ENCODE measurements around the gene RGS3.

RGS3 gene

GRCh38 chr9:113471143-113471542 is 7.6 kb downstream of the RGS3 start:
- Histone ChIP-seq H3K4me3 (ENCODE audit: low read length) (no peak overlapping the region), H3K79me2 (ENCODE audit: low read length) (no peaks in the 10 kb centered on the region), H2AFZ (ENCODE audit: low read depth, low read length) (no peak overlapping the region), H3K36me3 (replicated peaks; ENCODE audit: low read depth, low read length) (no peaks in the 10 kb centered on the region), H3K9ac (ENCODE audit: low read length) (no peak overlapping the region), H3K9me3 (ENCODE audit: insufficient read depth, low read length) (no peaks in the 10 kb centered on the region), H3K4me2 (ENCODE audit: low read length) (no peak overlapping the region), H3K27ac (ENCODE audit: low read length) (no peak overlapping the region), H3K4me1 (ENCODE audit: low read length) (no peaks in the 10 kb centered on the region), H4K20me1 (ENCODE audit: insufficient read depth, low read length) (no peaks in the 10 kb centered on the region), H3K27me3 (ENCODE audit: low read depth, low read length) (peaks cover 3% of the 10 kb centered on the region)
- TF ChIP-seq EZH2phosphoT487 (IDR thresholded peaks at IDR 0.05; ENCODE audit: low read depth) (no peak), CTCF (IDR thresholded peaks at IDR 0.05; ENCODE audit: low read depth, low read length) (no peak)

- Histone ChIP-seq H3K4me3 (ENCODE audit: low read length) (no peak overlapping the region), H3K4me2 (ENCODE audit: low read length) (no peak overlapping the region), H4K20me1 (ENCODE audit: insufficient read depth, low read length) (no peaks in the 10 kb centered on the region), H2AFZ (ENCODE audit: low read depth, low read length) (no peak overlapping the region), H3K9me3 (ENCODE audit: insufficient read depth, low read length) (no peaks in the 10 kb centered on the region), H3K27ac (ENCODE audit: low read length) (no peak overlapping the region), H3K9ac (ENCODE audit: low read length) (no peak overlapping the region), H3K79me2 (ENCODE audit: low read length) (no peaks in the 10 kb centered on the region), H3K27me3 (ENCODE audit: low read depth, low read length) (peaks cover 3% of the 10 kb centered on the region), H3K4me1 (ENCODE audit: low read length) (no peaks in the 10 kb centered on the region), H3K36me3 (replicated peaks; ENCODE audit: low read depth, low read length) (no peaks in the 10 kb centered on the region)
- no peak for TF ChIP-seq EZH2phosphoT487 (IDR thresholded peaks at IDR 0.05; ENCODE audit: low read depth)
- no peak for TF ChIP-seq CTCF (IDR thresholded peaks at IDR 0.05; ENCODE audit: low read depth, low read length)
These were observed 8.0 kb downstream of the RGS3 start for GRCh38 chr9:113471566-113471965.

DNA sequence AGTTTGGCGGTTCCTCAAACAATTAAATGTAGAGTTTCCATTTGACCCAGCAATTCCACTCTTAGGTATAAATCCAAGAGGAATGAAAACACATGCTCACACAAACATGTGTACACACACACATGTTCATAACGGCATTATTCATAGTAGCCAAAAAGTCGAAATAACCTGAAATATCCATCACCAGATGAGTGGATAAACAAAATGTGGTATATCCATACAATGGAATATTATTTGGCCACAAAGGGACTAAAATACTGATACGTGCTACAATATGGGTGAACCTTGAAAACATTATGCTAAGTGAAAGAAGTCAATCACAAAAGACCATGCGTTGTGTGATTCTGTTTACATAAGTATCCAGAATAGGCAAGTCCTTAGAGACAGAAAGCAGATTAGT is 8.7 kb downstream of the RGS3 start:
- Histone ChIP-seq H3K4me3 (ENCODE audit: low read length) (no peak overlapping the region), H3K27ac (ENCODE audit: low read length) (no peak overlapping the region), H3K27me3 (ENCODE audit: low read depth, low read length) (peaks cover 7% of the 10 kb centered on the region), H3K36me3 (replicated peaks; ENCODE audit: low read depth, low read length) (no peaks in the 10 kb centered on the region), H3K9me3 (ENCODE audit: insufficient read depth, low read length) (no peaks in the 10 kb centered on the region), H3K9ac (ENCODE audit: low read length) (no peak overlapping the region), H2AFZ (ENCODE audit: low read depth, low read length) (no peak overlapping the region), H3K4me2 (ENCODE audit: low read length) (no peak overlapping the region), H4K20me1 (ENCODE audit: insufficient read depth, low read length) (no peaks in the 10 kb centered on the region), H3K79me2 (ENCODE audit: low read length) (no peaks in the 10 kb centered on the region), H3K4me1 (ENCODE audit: low read length) (no peaks in the 10 kb centered on the region)
- no peak for TF ChIP-seq CTCF (IDR thresholded peaks at IDR 0.05; ENCODE audit: low read depth, low read length)
- TF ChIP-seq EZH2phosphoT487 (IDR thresholded peaks at IDR 0.05; ENCODE audit: low read depth): no peak

- Histone ChIP-seq H2AFZ (ENCODE audit: low read depth, low read length) (no peak overlapping the region), H3K4me3 (ENCODE audit: low read length) (no peak overlapping the region), H3K79me2 (ENCODE audit: low read length) (no peaks in the 10 kb centered on the region), H3K4me2 (ENCODE audit: low read length) (no peak overlapping the region), H3K9me3 (ENCODE audit: insufficient read depth, low read length) (no peaks in the 10 kb centered on the region), H3K36me3 (replicated peaks; ENCODE audit: low read depth, low read length) (no peaks in the 10 kb centered on the region), H3K4me1 (ENCODE audit: low read length) (no peaks in the 10 kb centered on the region), H4K20me1 (ENCODE audit: insufficient read depth, low read length) (no peaks in the 10 kb centered on the region), H3K9ac (ENCODE audit: low read length) (no peak overlapping the region), H3K27ac (ENCODE audit: low read length) (no peak overlapping the region), H3K27me3 (ENCODE audit: low read depth, low read length) (peaks cover 26% of the 10 kb centered on the region)
- no peak for TF ChIP-seq CTCF (IDR thresholded peaks at IDR 0.05; ENCODE audit: low read depth, low read length)
- TF ChIP-seq EZH2phosphoT487 (IDR thresholded peaks at IDR 0.05; ENCODE audit: low read depth): no peak
These were observed 11.0 kb downstream of the RGS3 start for GRCh38 chr9:113474360-113475028.

All from OCI-LY3 (cell line).